CD14-positive monocyte (primary cell): ENCODE measurements around the gene KCNMA1. TPM values are rescaled to one million over a fixed set of nuclear protein-coding genes. Genes with fewer than 3 reads are reported as not detected.

Experiments used
- DNase-seq, 3 donors: peaks; one replicate each; pipeline ENCODE4 v3.0.0-alpha.2; 2011 to 2022
- H2AFZ ChIP-seq: 2 replicates; pipeline ENCODE4 v1.6.0; 2012; ENCODE audit warnings: mild to moderate bottlenecking, low read depth, low read length, inconsistent platforms; ENCODE audit not compliant: insufficient read depth, poor library complexity, severe bottlenecking
- H3K27ac ChIP-seq, 2 donors: 1 replicate in 1 of 2; 2 replicates in 1 of 2; pipeline ENCODE4 v1.5.1; 2012 to 2013; ENCODE audit warnings: low read length in 2 of 2, control low read depth in 1 of 2, inconsistent platforms in 1 of 2, low read depth in 1 of 2, mild to moderate bottlenecking in 1 of 2
- H3K27me3 ChIP-seq, 2 donors: one replicate each; pipeline versions ENCODE4 v1.6.0 to v1.6.1; 2011 to 2013; ENCODE audit warnings: low read length in 2 of 2; ENCODE audit not compliant: control insufficient read depth in 2 of 2, insufficient read depth in 2 of 2
- H3K36me3 ChIP-seq, 2 donors: replicated peaks in 1 of 2; 1 replicate in 1 of 2; 2 replicates in 1 of 2; pipeline versions ENCODE4 v1.5.1 to v1.6.1; 2012 to 2013; ENCODE audit warnings: low read length in 2 of 2, control low read depth in 1 of 2, inconsistent platforms in 1 of 2, mild to moderate bottlenecking in 1 of 2; ENCODE audit not compliant: insufficient read depth in 2 of 2, control insufficient read depth in 1 of 2
- H3K4me1 ChIP-seq, 2 donors: 1 replicate in 1 of 2; 2 replicates in 1 of 2; pipeline versions ENCODE4 v1.5.1 to v1.6.1; 2012 to 2013; ENCODE audit warnings: low read length in 2 of 2, control low read depth in 1 of 2, inconsistent platforms in 1 of 2, mild to moderate bottlenecking in 1 of 2, moderate library complexity in 1 of 2; ENCODE audit not compliant: insufficient read depth in 2 of 2, control insufficient read depth in 1 of 2
- H3K4me2 ChIP-seq: replicated peaks from 2 replicates; pipeline ENCODE3; 2012; ENCODE audit warnings: low read length, moderate library complexity, mild to moderate bottlenecking; ENCODE audit not compliant: poor library complexity, severe bottlenecking; ENCODE audit errors: extremely low read depth
- H3K4me3 ChIP-seq, 3 experiments: fragments of 200-600 bp in 1 of 3; sonication (generic) in 1 of 3; replicated peaks in 1 of 3; 1 replicate in 2 of 3; 2 replicates in 1 of 3; pipeline ENCODE4 v1.5.1; 2011 to 2013; ENCODE audit warnings: low read length in 3 of 3, mild to moderate bottlenecking in 3 of 3, control low read depth in 2 of 3, low read depth in 2 of 3, inconsistent platforms in 1 of 3, moderate library complexity in 1 of 3
- H3K79me2 ChIP-seq: 2 replicates; pipeline ENCODE4 v1.6.0; 2012; ENCODE audit warnings: mild to moderate bottlenecking, control low read depth, inconsistent platforms, low read length, moderate library complexity; ENCODE audit not compliant: insufficient read depth
- H3K9ac ChIP-seq: 2 replicates; pipeline ENCODE4 v1.6.0; 2017; ENCODE audit warnings: low read length, mild to moderate bottlenecking; ENCODE audit not compliant: insufficient read depth, poor library complexity, severe bottlenecking
- H3K9me3 ChIP-seq, 2 donors: replicated peaks in 1 of 2; 1 replicate in 1 of 2; 2 replicates in 1 of 2; pipeline versions ENCODE4 v1.5.1 to v1.6.1; 2012 to 2013; ENCODE audit warnings: low read length in 2 of 2, control low read depth in 1 of 2; ENCODE audit not compliant: control insufficient read depth in 1 of 2, insufficient read depth in 1 of 2
- H4K20me1 ChIP-seq: 2 replicates; pipeline ENCODE4 v1.6.0; 2012; ENCODE audit warnings: mild to moderate bottlenecking, low read length, control low read depth, moderate library complexity; ENCODE audit not compliant: insufficient read depth
- H3K27ac Mint-ChIP-seq, 7 donors: one replicate each; pipeline ENCODE4 v1.8.0; 2020; ENCODE audit warnings: mild to moderate bottlenecking in 7 of 7, mixed read lengths in 7 of 7, moderate library complexity in 6 of 7, inconsistent platforms in 2 of 7
- H3K27me3 Mint-ChIP-seq, 3 donors: one replicate each; pipeline ENCODE4 v1.8.0; 2021 to 2022; ENCODE audit warnings: low read depth in 3 of 3, mild to moderate bottlenecking in 3 of 3, mixed read lengths in 3 of 3, moderate library complexity in 3 of 3, inconsistent platforms in 1 of 3
- H3K36me3 Mint-ChIP-seq, 2 donors: one replicate each; pipeline ENCODE4 v1.8.0; 2020; ENCODE audit warnings: mixed read lengths in 2 of 2, inconsistent platforms in 1 of 2, mild to moderate bottlenecking in 1 of 2
- H3K4me1 Mint-ChIP-seq: one replicate; pipeline ENCODE4 v1.8.0; 2020; ENCODE audit warnings: mild to moderate bottlenecking, mixed read lengths
- H3K4me3 Mint-ChIP-seq, 2 donors: one replicate each; pipeline ENCODE4 v1.8.0; 2020; ENCODE audit warnings: mild to moderate bottlenecking in 2 of 2, mixed read lengths in 2 of 2, moderate library complexity in 1 of 2
- H3K9me3 Mint-ChIP-seq, 7 donors: one replicate each; pipeline ENCODE4 v1.8.0; 2020 to 2022; ENCODE audit warnings: mixed read lengths in 7 of 7, mild to moderate bottlenecking in 6 of 7, moderate library complexity in 6 of 7, inconsistent platforms in 2 of 7
- WGBS: methylation state at CpG from one replicate; pipeline ENCODE4 v1.1.5; 2013; ENCODE audit warnings: missing lambda C conversion rate; ENCODE audit not compliant: insufficient coverage; 5-methylcytosine and 5-hydroxymethylcytosine counted together
- intact Hi-C, 2 donors: fragments of 100-400 bp; cut with micrococcal nuclease; formaldehyde crosslinking; loops; one replicate each; pipeline versions ENCODE4 v1.15.0 to v1.15.1; 2023
- polyA plus RNA-seq, 3 donors: library from polyadenylated mRNA; depleted of rRNA in 1 of 3; unstranded in 2 of 3; stranded (reverse) in 1 of 3; fragments of 300-500 nt in 2 of 3; fragments of >200 nt in 1 of 3; fragmentation: Illumina TruSeq in 2 of 3; gene quantifications; 1 replicate in 2 of 3; 2 replicates in 1 of 3; pipeline ENCODE4 v1.2.3, GENCODE V29; 2012 to 2021
- TF ChIP-seq, protein P1 (sequence below): fragments of 200-600 bp; IDR thresholded peaks from one replicate; pipeline ENCODE4 v1.8.0; 2022; ENCODE audit warnings: antibody characterized with exemption, mild to moderate bottlenecking

KCNMA1 gene
- polyA plus RNA-seq, 3 donors, result 0.11 to 1.0 TPM; not detected in 1

DNA sequence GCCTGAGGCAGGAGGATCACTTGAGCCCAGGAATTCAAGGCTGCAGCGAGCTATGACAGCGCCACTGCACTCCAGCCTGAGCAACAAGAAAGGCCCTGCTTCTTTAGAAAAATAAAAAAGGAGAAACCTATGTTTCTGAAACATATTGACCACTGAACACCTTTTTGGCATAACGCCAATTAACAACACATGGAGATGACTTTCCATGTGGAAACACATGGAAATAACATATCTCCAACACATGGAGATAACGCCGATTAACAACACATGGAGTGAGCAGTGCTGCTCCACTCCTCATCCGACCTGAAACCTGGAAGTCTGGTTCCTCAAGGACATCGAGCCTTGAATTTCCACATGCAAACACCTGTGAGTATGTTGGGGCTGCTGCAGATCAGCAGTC, 126.9 kb downstream of the KCNMA1 start:
- Histone ChIP-seq H3K9me3 (no peaks in the 10 kb centered on the region), H3K9ac (no peak overlapping the region), H3K4me2 (no peak overlapping the region), H3K4me1 (peaks cover 0 to 4% of the 10 kb centered on the region in 2 donors), H4K20me1 (no peaks in the 10 kb centered on the region), H3K27ac (no peak overlapping the region), H3K36me3 (no peaks in the 10 kb centered on the region), H3K4me3 (no peak overlapping the region), H2AFZ (no peak overlapping the region), H3K79me2 (no peaks in the 10 kb centered on the region), H3K27me3 (peaks cover 0 to 3% of the 10 kb centered on the region in 2 donors)
- TF ChIP-seq, protein P1, sequence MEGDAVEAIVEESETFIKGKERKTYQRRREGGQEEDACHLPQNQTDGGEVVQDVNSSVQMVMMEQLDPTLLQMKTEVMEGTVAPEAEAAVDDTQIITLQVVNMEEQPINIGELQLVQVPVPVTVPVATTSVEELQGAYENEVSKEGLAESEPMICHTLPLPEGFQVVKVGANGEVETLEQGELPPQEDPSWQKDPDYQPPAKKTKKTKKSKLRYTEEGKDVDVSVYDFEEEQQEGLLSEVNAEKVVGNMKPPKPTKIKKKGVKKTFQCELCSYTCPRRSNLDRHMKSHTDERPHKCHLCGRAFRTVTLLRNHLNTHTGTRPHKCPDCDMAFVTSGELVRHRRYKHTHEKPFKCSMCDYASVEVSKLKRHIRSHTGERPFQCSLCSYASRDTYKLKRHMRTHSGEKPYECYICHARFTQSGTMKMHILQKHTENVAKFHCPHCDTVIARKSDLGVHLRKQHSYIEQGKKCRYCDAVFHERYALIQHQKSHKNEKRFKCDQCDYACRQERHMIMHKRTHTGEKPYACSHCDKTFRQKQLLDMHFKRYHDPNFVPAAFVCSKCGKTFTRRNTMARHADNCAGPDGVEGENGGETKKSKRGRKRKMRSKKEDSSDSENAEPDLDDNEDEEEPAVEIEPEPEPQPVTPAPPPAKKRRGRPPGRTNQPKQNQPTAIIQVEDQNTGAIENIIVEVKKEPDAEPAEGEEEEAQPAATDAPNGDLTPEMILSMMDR, result no peak
- no peak for DNase-seq
- Mint-ChIP-seq H3K4me1 (peaks cover 9% of the 10 kb centered on the region), H3K27me3 (peaks cover 1 to 16% (median 8%) of the 10 kb centered on the region in 3 donors), H3K4me3 (no peak overlapping the region), H3K9me3 (peaks cover 0 to 3% (median 0%) of the 10 kb centered on the region in 7 donors), H3K27ac (no peak overlapping the region), H3K36me3 (no peaks in the 10 kb centered on the region)
- 100% methylated on average over 5 of the region's 7 CpGs for WGBS
- intact Hi-C loops, result no loop called here

DNA sequence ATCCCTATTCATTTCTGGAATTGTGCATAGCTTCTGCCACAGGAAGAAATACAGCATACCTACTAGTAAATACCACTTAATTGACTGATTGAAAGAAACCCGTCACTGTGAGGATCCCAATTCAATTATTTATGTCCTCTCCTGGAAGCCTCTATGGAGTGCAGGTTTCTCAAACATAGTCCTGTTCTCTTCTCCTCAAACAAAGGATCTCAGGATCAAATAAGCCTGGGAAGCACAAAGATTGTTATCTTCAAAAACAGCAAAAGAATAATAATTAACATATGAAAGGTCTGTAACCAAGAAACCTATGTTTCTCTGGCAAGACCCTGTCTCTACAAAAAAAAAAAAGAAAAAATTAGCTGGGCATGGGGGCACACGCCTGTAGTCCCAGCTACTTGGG, 127.3 kb downstream of the KCNMA1 start:
- Mint-ChIP-seq H3K27ac (no peak overlapping the region), H3K4me1 (peaks cover 12% of the 10 kb centered on the region), H3K4me3 (no peak overlapping the region), H3K9me3 (peaks cover 0 to 6% (median 0%) of the 10 kb centered on the region in 7 donors), H3K36me3 (no peaks in the 10 kb centered on the region), H3K27me3 (peaks cover 1 to 18% (median 10%) of the 10 kb centered on the region in 3 donors)
- intact Hi-C loops, result no loop called here
- Histone ChIP-seq H3K36me3 (no peaks in the 10 kb centered on the region), H2AFZ (no peak overlapping the region), H3K79me2 (no peaks in the 10 kb centered on the region), H3K4me2 (no peak overlapping the region), H3K9ac (no peak overlapping the region), H3K27me3 (peaks cover 0 to 3% of the 10 kb centered on the region in 2 donors), H3K9me3 (no peaks in the 10 kb centered on the region), H3K4me1 (peaks cover 0 to 4% of the 10 kb centered on the region in 2 donors), H4K20me1 (no peaks in the 10 kb centered on the region), H3K4me3 (no peak overlapping the region), H3K27ac (no peak overlapping the region)
- DNase-seq, result no peak
- TF ChIP-seq, protein P1, result no peak
- WGBS, result 74% methylated on average over 2 of the region's 2 CpGs
